Fibroblast of peridontal ligament (primary cell): ENCODE measurements around the gene ANTKMT.
A peak's percentile ranks its signal among the peaks of the same experiment; 100 is the strongest.

Experiments
- DNase-seq: peaks from one replicate; pipeline ENCODE4 v3.0.0-alpha.2; 2010; ENCODE audit errors: extremely low read depth

ANTKMT gene

GRCh38 chr16:715477-716199, 5.3 kb upstream of the ANTKMT start:
- DNase-seq, result no peak

GRCh38 chr16:716200-716568, 4.8 kb upstream of the ANTKMT start:
- peak; percentile 42 for DNase-seq

GRCh38 chr16:716768-717325, 4.1 kb upstream of the ANTKMT start:
- no peak for DNase-seq

- no peak for DNase-seq
These were observed 3.3 kb upstream of the ANTKMT start for GRCh38 chr16:717450-718245.

GRCh38 chr16:718389-718788, 2.6 kb upstream of the ANTKMT start:
- DNase-seq, result no peak

- no peak for DNase-seq
These were observed 2.0 kb upstream of the ANTKMT start for GRCh38 chr16:718922-719321.

GRCh38 chr16:719815-720446, 1.0 kb upstream of the ANTKMT start:
- DNase-seq, result no peak

- peak; percentile 49 for DNase-seq
These were observed 428 bp upstream of the ANTKMT start for GRCh38 chr16:720447-720989.

GRCh38 chr16:721765-722540, 1.0 kb downstream of the ANTKMT start:
- no peak for DNase-seq

- DNase-seq, result no peak
These were observed 2.1 kb downstream of the ANTKMT start for GRCh38 chr16:722835-723633.

- DNase-seq, result no peak
These were observed 2.7 kb downstream of the ANTKMT start for GRCh38 chr16:723695-724094.

GRCh38 chr16:724188-725040, 3.5 kb downstream of the ANTKMT start:
- no peak for DNase-seq

- no peak for DNase-seq
These were observed 4.1 kb downstream of the ANTKMT start for GRCh38 chr16:725041-725376.

- DNase-seq, result no peak
These were observed 4.7 kb downstream of the ANTKMT start for GRCh38 chr16:725463-726187.

GRCh38 chr16:726188-726437, 5.2 kb downstream of the ANTKMT start:
- no peak for DNase-seq

- DNase-seq, result peak; percentile 13
These were observed 5.7 kb downstream of the ANTKMT start, which contains the start of the genes CCDC78 and HAGHL for GRCh38 chr16:726438-727290. CCDC78 (minus strand) TSS chr16:726443; CDS start chr16:726367, 76 bp downstream. HAGHL (plus strand) TSS chr16:727106; CDS start chr16:727510, 404 bp downstream.

GRCh38 chr16:727291-727977, 6.5 kb downstream of the ANTKMT start:
- no peak for DNase-seq
